Measurements from ENCODE around the gene DIP2A. TPM values are rescaled to one million over a fixed set of nuclear protein-coding genes. Genes with fewer than 3 reads are reported as not detected.

Gene DIP2A
- total and polyA plus RNA-seq, 2 of the 13 experiments (the other 11 are each of a cell fraction or from before 2014, with no cell fraction given): 18.5 to 37.6 TPM

DNA sequence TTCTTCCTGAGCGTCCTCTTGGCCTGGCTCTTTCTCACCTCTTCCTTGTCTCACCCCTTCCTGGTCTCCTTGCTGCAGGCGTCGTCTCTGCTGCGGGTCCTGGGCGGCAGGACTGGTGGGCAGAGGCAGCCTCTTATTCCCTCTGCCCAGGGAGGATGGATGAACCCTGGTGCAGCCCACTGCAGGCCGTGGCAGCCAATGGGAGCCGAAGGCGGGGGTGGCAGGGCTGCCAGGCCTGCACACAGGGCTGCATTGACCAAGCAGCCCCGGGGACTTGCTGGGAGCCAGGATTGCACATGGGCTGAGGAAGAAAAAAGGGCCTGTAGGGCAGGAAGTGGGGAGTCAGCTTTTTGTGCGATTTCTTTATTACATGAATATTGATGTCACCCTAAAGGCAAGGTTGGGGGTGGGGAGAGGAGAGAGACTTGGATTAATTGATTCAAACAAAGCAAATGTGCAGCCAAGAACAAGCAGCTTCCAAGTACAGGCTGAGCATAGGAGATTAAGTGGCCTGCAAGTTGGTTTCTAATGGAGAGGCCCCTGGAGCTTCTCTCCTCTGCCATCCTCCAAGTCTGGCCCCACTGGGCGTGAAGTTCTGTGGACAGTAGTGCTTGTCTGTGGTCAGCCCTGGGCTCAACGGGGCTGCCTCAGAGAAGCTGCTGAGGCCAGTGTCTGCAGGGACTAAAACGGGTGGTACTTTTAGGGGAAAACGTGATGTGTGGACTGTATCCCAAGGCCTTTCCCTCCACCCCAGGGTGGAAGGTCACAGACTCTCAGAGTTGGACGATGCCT, 146.5 kb downstream of the DIP2A start, which contains the start of gene S100B:
Gene S100B (minus strand): TSS at position 108 of the 792 bp plus-strand sequence. CDS start 2,667 bp downstream, outside the sequence.
- no peaks in the 10 kb centered on the region for H3K9me3 ChIP-seq (ENCODE audit: low read length)
- peak; percentile 34; the same call in 1 of the 3 replicates for ATAC-seq
- WGBS (ENCODE audit: low lambda C conversion rate): 64% methylated on average over 10 of the region's 15 CpGs

More for the DNA sequence above, 146.5 kb downstream of the DIP2A start, which contains the start of gene S100B:
- Histone ChIP-seq H3K79me2 (ENCODE audit: insufficient read depth, low read length) (no peaks in the 10 kb centered on the region), H2AFZ (ENCODE audit: low read length) (no peak within 1 kb of the TSS), H3K4me1 (ENCODE audit: insufficient read depth, low read length) (peaks cover 35% of the 10 kb centered on the region), H3K27me3 (ENCODE audit: control insufficient read depth in 1 of 2, insufficient read depth in 2 of 2, low read length in 2 of 2) (peaks cover 0 to 33% of the 10 kb centered on the region in 2 experiments; a peak in 3 of 5 replicates), H3K4me2 (ENCODE audit: low read depth, low read length) (no peak within 1 kb of the TSS), H4K20me1 (ENCODE audit: insufficient read depth, low read length) (no peaks in the 10 kb centered on the region), H3K36me3 (replicated peaks in 1 of 2; ENCODE audit: control insufficient read depth in 1 of 2, insufficient read depth in 2 of 2, low read length in 2 of 2) (no peaks in the 10 kb centered on the region), H3K27ac (ENCODE audit: extremely low read length, insufficient read depth, low read length) (no peak within 1 kb of the TSS), H3K4me3 (replicated peaks in 1 of 3; ENCODE audit: insufficient read depth in 1 of 3, low read depth in 2 of 3, low read length in 3 of 3) (no peak within 1 kb of the TSS), H3K9ac (ENCODE audit: insufficient read depth, low read depth, low read length) (no peak within 1 kb of the TSS)
- no TSS peak for BruUV-seq (replicated peaks)
- intact Hi-C loops (cut with micrococcal nuclease; ENCODE audit: unreplicated experiment): no loop called here
- TF ChIP-seq HNRNPL (IDR thresholded peaks at IDR 0.05; ENCODE audit: low read depth, low read length) (peak; percentile 74; the same call in 1 of the 2 replicates), ZNF460 (CRISPR knock-in tag; IDR thresholded peaks at IDR 0.05; ENCODE audit: borderline replicate concordance) (no peak), NCOA5 (CRISPR knock-in tag; IDR thresholded peaks at IDR 0.05) (no peak), SIN3A (IDR thresholded peaks at IDR 0.05; ENCODE audit: borderline replicate concordance, low read depth, low read length) (no peak), TRIM22 (IDR thresholded peaks at IDR 0.05) (no peak), HIVEP1 (CRISPR knock-in tag; IDR thresholded peaks at IDR 0.05) (no peak), ZNF768 (CRISPR knock-in tag; IDR thresholded peaks at IDR 0.05) (no peak), SETDB1 (CRISPR knock-in tag; IDR thresholded peaks at IDR 0.05; ENCODE audit: borderline replicate concordance) (no peak), TCF7L2 (IDR thresholded peaks at IDR 0.05; ENCODE audit: low read depth, low read length) (no peak), RXRB (CRISPR knock-in tag; IDR thresholded peaks at IDR 0.05; ENCODE audit: borderline replicate concordance) (no peak), ZNF687 (CRISPR knock-in tag; IDR thresholded peaks at IDR 0.05) (0 out of 2 replicates have a peak, but pooled peaks have one; percentile 10), PHF8 (CRISPR knock-in tag; IDR thresholded peaks at IDR 0.05) (no peak)
- TF ChIP-seq, protein P1, sequence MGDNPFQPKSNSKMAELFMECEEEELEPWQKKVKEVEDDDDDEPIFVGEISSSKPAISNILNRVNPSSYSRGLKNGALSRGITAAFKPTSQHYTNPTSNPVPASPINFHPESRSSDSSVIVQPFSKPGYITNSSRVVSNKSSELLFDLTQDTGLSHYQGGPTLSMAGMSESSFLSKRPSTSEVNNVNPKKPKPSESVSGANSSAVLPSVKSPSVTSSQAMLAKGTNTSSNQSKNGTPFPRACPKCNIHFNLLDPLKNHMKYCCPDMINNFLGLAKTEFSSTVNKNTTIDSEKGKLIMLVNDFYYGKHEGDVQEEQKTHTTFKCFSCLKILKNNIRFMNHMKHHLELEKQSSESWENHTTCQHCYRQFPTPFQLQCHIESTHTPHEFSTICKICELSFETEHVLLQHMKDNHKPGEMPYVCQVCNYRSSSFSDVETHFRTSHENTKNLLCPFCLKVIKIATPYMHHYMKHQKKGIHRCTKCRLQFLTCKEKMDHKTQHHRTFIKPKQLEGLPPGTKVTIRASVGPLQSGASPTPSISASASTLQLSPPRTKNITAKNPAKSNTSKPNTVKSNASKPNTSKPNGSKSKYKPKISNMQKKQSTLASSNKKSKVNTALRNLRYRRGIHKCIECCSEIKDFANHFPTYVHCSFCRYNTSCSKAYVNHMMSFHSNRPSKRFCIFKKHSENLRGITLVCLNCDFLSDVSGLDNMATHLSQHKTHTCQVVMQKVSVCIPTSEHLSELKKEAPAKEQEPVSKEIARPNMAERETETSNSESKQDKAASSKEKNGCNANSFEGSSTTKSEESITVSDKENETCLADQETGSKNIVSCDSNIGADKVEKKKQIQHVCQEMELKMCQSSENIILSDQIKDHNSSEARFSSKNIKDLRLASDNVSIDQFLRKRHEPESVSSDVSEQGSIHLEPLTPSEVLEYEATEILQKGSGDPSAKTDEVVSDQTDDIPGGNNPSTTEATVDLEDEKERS (CRISPR knock-in tag; IDR thresholded peaks at IDR 0.05): no peak
- CTCF ChIA-PET (ENCODE audit: low intra/inter-chr PET ratio, low total read pairs): no interaction called here
- in situ Hi-C loops (cut with HindIII; ENCODE audit: extremely low pct_ligation_motif_present, low pct_unique_long_range_greater_than_20kb): no loop called here
- POLR2A ChIA-PET: interaction anchor here (0.9 kb wide), 1 partner anchor 30 kb away, joined by 3 read pairs; the partner anchor contains the start of gene PRMT2
- FAIRE-seq (no peak), DNase-seq (ENCODE audit: low spot score) (no peak)

Measured in HepG2 (cell line).